ENCODE data around the gene SPATA2.

Gene SPATA2

DNA sequence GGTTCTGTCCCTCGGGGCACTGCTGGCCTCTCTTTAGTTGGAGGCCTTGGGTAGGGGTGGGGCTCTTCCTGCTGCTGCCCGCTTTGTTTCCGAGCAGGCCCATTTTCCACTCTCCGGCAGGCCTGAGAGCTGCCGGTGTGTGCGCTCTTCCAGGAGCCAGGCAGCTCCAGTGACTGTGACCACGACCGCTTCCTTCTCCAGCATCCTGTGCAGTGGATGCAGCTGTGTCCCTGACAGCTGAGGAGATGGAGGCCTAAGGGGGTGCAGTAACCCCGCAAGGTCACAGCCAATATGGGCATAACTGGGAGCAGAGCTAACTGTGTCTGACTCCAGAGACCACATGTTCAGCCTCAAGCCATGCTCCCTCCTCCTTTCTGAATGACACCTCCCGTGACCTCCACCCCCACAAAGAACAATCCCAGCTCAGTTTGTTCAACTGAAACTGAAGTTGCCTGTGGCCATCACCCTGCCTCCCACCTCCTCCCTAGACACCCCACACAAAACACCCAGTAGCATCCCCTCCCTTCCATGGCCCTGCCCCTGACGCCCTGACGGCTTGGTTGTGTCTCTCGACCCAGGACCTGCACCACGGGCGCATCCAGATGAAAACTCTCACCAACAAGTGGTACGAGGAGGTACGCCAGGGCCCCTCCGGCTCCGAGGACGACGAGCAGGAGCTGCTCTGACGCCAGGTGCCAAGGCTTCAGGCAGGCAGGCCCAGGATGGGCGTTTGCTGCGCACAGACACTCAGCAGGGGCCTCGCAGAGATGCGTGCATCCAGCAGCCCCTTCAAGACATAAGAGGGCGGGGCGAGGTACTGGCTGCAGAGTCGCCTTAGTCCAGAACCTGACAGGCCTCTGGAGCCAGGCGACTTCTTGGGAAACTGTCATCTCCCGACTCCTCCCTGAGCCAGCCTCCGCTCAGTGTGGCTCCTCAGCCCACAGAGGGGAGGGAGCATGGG lies 27.8 kb downstream of the SPATA2 start:
- ATAC-seq = no peak
- TF ChIP-seq OSR1 (CRISPR knock-in tag; IDR thresholded peaks at IDR 0.05) = no peak
- no peak for TF ChIP-seq ISL1 (CRISPR knock-in tag; IDR thresholded peaks at IDR 0.05)
- no peak for TF ChIP-seq TSHZ2 (CRISPR knock-in tag; IDR thresholded peaks at IDR 0.05)
- no peak for TF ChIP-seq RARB (CRISPR knock-in tag; IDR thresholded peaks at IDR 0.05)
- no peak for TF ChIP-seq POU6F1 (CRISPR knock-in tag; IDR thresholded peaks at IDR 0.05; ENCODE audit: borderline replicate concordance, low read depth)

DNA sequence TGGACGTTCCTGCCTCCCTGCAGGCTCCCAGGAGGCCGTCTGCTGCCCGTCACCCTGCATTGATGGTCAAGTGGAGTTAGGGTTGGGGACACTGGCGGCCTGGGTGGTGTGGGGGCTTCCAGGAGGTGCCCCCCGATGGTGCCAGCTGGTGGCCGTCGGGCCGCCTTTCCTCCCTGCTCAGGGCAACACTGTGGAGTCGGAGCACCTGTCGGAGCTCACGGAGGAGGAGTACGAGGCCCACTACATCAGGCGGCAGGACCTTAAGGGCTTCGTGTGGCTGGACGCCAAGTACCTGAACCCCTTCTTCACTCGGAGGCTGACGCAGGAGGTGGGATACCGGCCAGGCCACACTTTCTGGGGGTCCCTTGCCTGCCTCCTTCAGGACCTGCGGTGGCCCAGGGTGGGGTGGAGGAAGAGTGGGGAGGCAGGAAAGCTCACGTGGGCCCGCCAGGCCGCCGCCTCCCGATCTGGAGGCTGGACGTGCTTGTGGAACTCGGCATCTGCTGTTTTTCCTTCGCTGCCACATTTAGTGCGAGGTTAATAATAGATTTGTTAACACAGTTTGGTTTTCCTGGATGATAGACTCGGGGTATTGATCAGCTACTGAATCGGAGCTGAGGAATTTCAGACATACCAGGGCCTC lies 28.6 kb downstream of the SPATA2 start:
- ATAC-seq = no peak

DNA sequence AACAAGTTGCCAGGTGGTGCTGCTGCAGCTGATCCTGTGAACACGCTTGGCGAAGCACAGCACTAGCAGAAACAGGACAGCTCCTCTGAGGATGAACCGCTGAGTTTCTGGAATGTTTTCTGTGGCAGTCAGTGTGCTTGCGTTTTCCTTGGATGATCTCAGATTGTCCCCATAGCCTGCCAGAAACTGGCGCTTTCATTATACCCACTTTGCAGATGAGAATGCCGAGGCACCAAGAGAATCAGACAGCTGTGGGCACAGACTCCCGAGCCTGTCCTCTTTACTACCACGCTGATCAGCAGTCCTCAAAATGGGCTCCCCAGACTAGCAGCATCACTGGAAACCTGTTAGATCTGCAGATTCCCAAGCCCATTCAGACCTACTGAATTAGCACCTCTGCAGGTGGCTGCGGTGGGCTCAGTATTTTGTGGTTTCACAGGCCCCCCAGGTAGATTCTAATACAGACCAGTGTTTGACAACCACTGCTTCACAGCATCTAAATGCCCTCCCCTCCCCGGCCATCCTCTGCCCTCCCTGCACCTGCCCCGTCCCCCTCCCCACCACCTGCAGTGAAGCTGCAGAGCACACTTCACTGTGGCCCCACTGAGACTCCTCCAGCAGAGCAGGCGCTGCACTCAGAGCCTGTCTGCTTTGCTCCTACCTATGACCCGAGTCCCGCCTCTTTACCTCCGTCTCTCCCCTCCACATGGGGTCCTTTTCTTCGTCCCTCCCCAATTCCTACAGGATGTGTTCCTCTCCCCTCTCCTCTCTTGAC lies 29.6 kb downstream of the SPATA2 start:
- TF ChIP-seq TSHZ2 (CRISPR knock-in tag; IDR thresholded peaks at IDR 0.05) = no peak
- TF ChIP-seq ZC3H10 (CRISPR knock-in tag; IDR thresholded peaks at IDR 0.05) = no peak
- TF ChIP-seq PPARA (CRISPR knock-in tag; IDR thresholded peaks at IDR 0.05; ENCODE audit: borderline replicate concordance) = no peak
- TF ChIP-seq ESRRG (CRISPR knock-in tag; IDR thresholded peaks at IDR 0.05) = no peak
- no peak for TF ChIP-seq BACH2 (CRISPR knock-in tag; IDR thresholded peaks at IDR 0.05; ENCODE audit: borderline replicate concordance)
- TF ChIP-seq OSR1 (CRISPR knock-in tag; IDR thresholded peaks at IDR 0.05) = no peak
- no peak for TF ChIP-seq CREB5 (CRISPR knock-in tag; IDR thresholded peaks at IDR 0.05; ENCODE audit: low read depth)
- no peak for TF ChIP-seq SNAI2 (CRISPR knock-in tag; IDR thresholded peaks at IDR 0.05)

More for the DNA sequence above, 28.6 kb downstream of the SPATA2 start:
- no peak for TF ChIP-seq TCF4 (CRISPR knock-in tag; IDR thresholded peaks at IDR 0.05; ENCODE audit: borderline replicate concordance)
- TF ChIP-seq ZNF70 (CRISPR knock-in tag; IDR thresholded peaks at IDR 0.05) = no peak
- no peak for TF ChIP-seq ZFP30 (CRISPR knock-in tag; IDR thresholded peaks at IDR 0.05)
- no peak for TF ChIP-seq POU6F1 (CRISPR knock-in tag; IDR thresholded peaks at IDR 0.05; ENCODE audit: borderline replicate concordance, low read depth)
- no peak for TF ChIP-seq ISL1 (CRISPR knock-in tag; IDR thresholded peaks at IDR 0.05)
- no peak for TF ChIP-seq ARNTL (CRISPR knock-in tag; IDR thresholded peaks at IDR 0.05; ENCODE audit: borderline replicate concordance, low read depth)
- no peak for TF ChIP-seq ZNF8 (CRISPR knock-in tag; IDR thresholded peaks at IDR 0.05)
- no peak for TF ChIP-seq BACH2 (CRISPR knock-in tag; IDR thresholded peaks at IDR 0.05; ENCODE audit: borderline replicate concordance)
- no peak for TF ChIP-seq PPARA (CRISPR knock-in tag; IDR thresholded peaks at IDR 0.05; ENCODE audit: borderline replicate concordance)
- TF ChIP-seq GLIS3 (CRISPR knock-in tag; IDR thresholded peaks at IDR 0.05) = no peak
- no peak for TF ChIP-seq CREB5 (CRISPR knock-in tag; IDR thresholded peaks at IDR 0.05; ENCODE audit: low read depth)
- no peak for TF ChIP-seq ZNF565 (CRISPR knock-in tag; conservative IDR thresholded peaks at IDR 0.05; ENCODE audit: low read depth)
- TF ChIP-seq CSDC2 (CRISPR knock-in tag; IDR thresholded peaks at IDR 0.05) = no peak
- no peak for TF ChIP-seq ESRRG (CRISPR knock-in tag; IDR thresholded peaks at IDR 0.05)

More for the DNA sequence above, 29.6 kb downstream of the SPATA2 start:
- ATAC-seq = no peak
